ENCODE data around the gene SHISAL1. TPM values are rescaled to one million over a fixed set of nuclear protein-coding genes. Genes with fewer than 3 reads are reported as not detected.

SHISAL1 gene
- total RNA-seq, 1 donor from 2014 or later: 3.2 TPM

Other genes with a start within 250 kb of the SHISAL1 start
- not detected for gene PARVG, start 132.0 kb downstream of the SHISAL1 start, total RNA-seq (ENCODE audit: unreplicated experiment)
- 35.0 TPM for gene RTL6, start 185.3 kb upstream of the SHISAL1 start, total RNA-seq (ENCODE audit: unreplicated experiment)

Measured in glutamatergic neuron (in vitro differentiated cells).